ENCODE data around the gene RNASE2.

The RNASE2 gene

GRCh38 chr14:20998674-20999366, 43.5 kb downstream of the RNASE2 start, which contains the start of gene SLC39A2:
Gene SLC39A2, plus strand, starts transcription at chr14:20999293. Its CDS starts 154 bp downstream, at chr14:20999447.
- no peak for DNase-seq (ENCODE audit: low spot score)
- Histone ChIP-seq H3K27ac (peak within 1 kb of the TSS in 1 of 2 donors; percentile 60), H3K4me3 (no peak within 1 kb of the TSS)
- no peak for TF ChIP-seq CTCF (IDR thresholded peaks at IDR 0.05)

- no peak for TF ChIP-seq CTCF (IDR thresholded peaks at IDR 0.05)
- DNase-seq (ENCODE audit: low spot score): no peak
- no peak overlapping the region for H3K27ac ChIP-seq
- no peak overlapping the region for H3K4me3 ChIP-seq
These were observed 44.3 kb downstream of the RNASE2 start for GRCh38 chr14:20999591-20999990.

DNA sequence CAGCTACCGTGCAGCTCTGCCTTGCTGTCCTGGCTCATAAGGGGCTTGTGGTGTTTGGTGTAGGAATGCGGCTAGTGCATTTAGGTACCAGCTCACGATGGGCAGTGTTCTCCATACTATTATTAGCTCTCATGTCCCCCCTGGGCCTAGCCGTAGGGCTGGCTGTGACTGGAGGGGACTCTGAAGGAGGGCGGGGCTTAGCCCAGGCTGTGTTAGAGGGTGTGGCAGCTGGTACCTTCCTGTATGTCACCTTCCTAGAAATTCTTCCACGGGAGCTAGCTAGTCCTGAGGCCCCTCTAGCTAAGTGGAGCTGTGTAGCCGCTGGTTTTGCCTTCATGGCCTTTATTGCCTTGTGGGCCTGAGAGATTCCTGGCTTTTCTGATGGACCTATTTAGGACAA, 45.9 kb downstream of the RNASE2 start:
- Histone ChIP-seq H3K27ac (no peak overlapping the region), H3K4me3 (no peak overlapping the region)
- TF ChIP-seq CTCF (IDR thresholded peaks at IDR 0.05): no peak
- DNase-seq (ENCODE audit: low spot score): no peak

DNA sequence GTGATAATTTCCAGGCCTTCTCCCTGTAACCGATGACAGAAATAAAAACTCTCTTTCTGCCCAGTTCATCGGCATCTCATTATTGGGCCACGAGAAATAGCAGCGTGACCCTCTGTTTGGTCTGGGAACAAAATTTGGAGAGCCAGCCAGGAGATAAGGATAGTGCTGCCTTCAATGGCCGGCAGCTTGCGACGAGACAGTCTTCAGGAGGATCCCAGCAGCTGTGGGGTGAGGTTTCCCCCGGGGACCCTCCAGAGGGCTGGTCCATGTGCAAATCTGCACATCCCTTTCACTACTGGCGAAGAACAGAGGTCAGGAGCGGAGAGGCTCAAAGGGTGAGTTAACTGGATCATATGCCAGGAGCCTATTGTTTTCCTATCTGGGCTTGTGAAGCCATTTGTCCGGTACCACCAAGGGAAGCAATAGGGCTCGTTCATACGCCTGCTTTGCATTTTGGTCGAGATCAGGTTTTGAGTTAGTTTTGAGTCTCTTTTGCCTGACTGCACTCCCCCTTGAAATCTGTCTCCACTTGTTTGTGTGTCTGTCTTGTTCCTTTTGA, 48.6 kb downstream of the RNASE2 start:
- TF ChIP-seq CTCF (IDR thresholded peaks at IDR 0.05): no peak
- H3K4me3 ChIP-seq: peak overlapping the region; percentile 29
- no peak overlapping the region for H3K27ac ChIP-seq
- no peak for DNase-seq (ENCODE audit: low spot score)

Measured in coronary artery (tissue), 2 donors.